GM23338 (cell line): ENCODE data around the gene MUC5AC. TPM values are rescaled to one million over a fixed set of nuclear protein-coding genes. Genes with fewer than 3 reads are reported as not detected.
A peak's percentile ranks its signal among the peaks of the same experiment; 100 is the strongest.

ENCODE experiments used
- ATAC-seq: fragments of 200-7000 bp; cut with Tn5 transposase; 3 replicates; pipeline ENCODE4 v1.9.1; 2020
- DNase-seq: peaks from one replicate; pipeline ENCODE4 v3.0.0-alpha.2; 2015; ENCODE audit warnings: low spot score
- H2AFZ ChIP-seq: fragments of 200-600 bp; sonication (generic); 2 replicates; pipeline ENCODE4 v1.8.0; 2016; ENCODE audit warnings: antibody characterized with exemption, mild to moderate bottlenecking, moderate library complexity
- H3F3A ChIP-seq: fragments of 200-600 bp; sonication (generic); replicated peaks from 2 replicates; pipeline ENCODE4 v1.8.0; 2017; ENCODE audit warnings: antibody characterized with exemption, mixed run types, low read depth
- H3K27ac ChIP-seq: fragments of 200-600 bp; sonication (generic); 2 replicates; pipeline ENCODE4 v1.6.1; 2016; ENCODE audit warnings: low read depth
- H3K27me3 ChIP-seq: fragments of 200-600 bp; sonication (generic); 2 replicates; pipeline ENCODE4 v1.8.0; 2016; ENCODE audit warnings: mild to moderate bottlenecking, mixed run types, moderate library complexity; ENCODE audit not compliant: insufficient read depth
- H3K36me3 ChIP-seq: fragments of 200-600 bp; sonication (generic); 2 replicates; pipeline ENCODE4 v1.8.0; 2016; ENCODE audit warnings: mild to moderate bottlenecking; ENCODE audit not compliant: insufficient read depth
- H3K4me1 ChIP-seq: fragments of 200-600 bp; sonication (generic); 2 replicates; pipeline ENCODE4 v1.8.0; 2016; ENCODE audit warnings: mild to moderate bottlenecking, moderate library complexity; ENCODE audit not compliant: insufficient read depth
- H3K4me2 ChIP-seq: fragments of 200-600 bp; sonication (generic); 2 replicates; pipeline ENCODE4 v1.7.1; 2017; ENCODE audit warnings: mixed run types
- H3K4me3 ChIP-seq: fragments of 200-600 bp; sonication (generic); 2 replicates; pipeline ENCODE4 v1.6.1; 2016; ENCODE audit warnings: mixed run types
- H3K79me2 ChIP-seq: fragments of 200-600 bp; sonication (generic); replicated peaks from 2 replicates; pipeline ENCODE4 v1.8.0; 2017; ENCODE audit warnings: mild to moderate bottlenecking; ENCODE audit not compliant: insufficient read depth
- H3K9me2 ChIP-seq: fragments of 200-600 bp; sonication (generic); 2 replicates; pipeline ENCODE4 v1.8.0; 2017; ENCODE audit not compliant: insufficient read depth
- H4K20me1 ChIP-seq: fragments of 200-600 bp; sonication (generic); replicated peaks from 2 replicates; pipeline ENCODE4 v1.8.0; 2017; ENCODE audit warnings: mild to moderate bottlenecking; ENCODE audit not compliant: insufficient read depth
- H3K27ac Mint-ChIP-seq: 2 replicates; pipeline ENCODE4 v1.8.0; 2020; ENCODE audit warnings: inconsistent platforms, mild to moderate bottlenecking, moderate library complexity, mixed read lengths
- H3K27me3 Mint-ChIP-seq: 3 replicates; pipeline ENCODE4 v1.8.0; 2022; ENCODE audit warnings: low read depth, mild to moderate bottlenecking, moderate library complexity, mixed read lengths, inconsistent platforms; ENCODE audit not compliant: insufficient read depth, poor library complexity
- H3K36me3 Mint-ChIP-seq: 3 replicates; pipeline ENCODE4 v1.8.0; 2021; ENCODE audit warnings: low read depth, mild to moderate bottlenecking, inconsistent platforms, moderate library complexity, mixed read lengths
- H3K4me1 Mint-ChIP-seq: 3 replicates; pipeline ENCODE4 v1.8.0; 2020; ENCODE audit warnings: mild to moderate bottlenecking, inconsistent platforms, mixed read lengths
- H3K4me3 Mint-ChIP-seq: 3 replicates; pipeline ENCODE4 v1.8.0; 2021; ENCODE audit warnings: moderate library complexity, mild to moderate bottlenecking, inconsistent platforms, mixed read lengths
- H3K9me3 Mint-ChIP-seq: 3 replicates; pipeline ENCODE4 v1.8.0; 2020; ENCODE audit warnings: moderate library complexity, mild to moderate bottlenecking, inconsistent platforms, mixed read lengths
- ZNF114 ChIP-seq: fragments of 250-450 bp; sonication (Bioruptor Pico); IDR thresholded peaks from 2 replicates; pipeline ENCODE4 v1.5.0; 2020; ENCODE audit warnings: mild to moderate bottlenecking, moderate library complexity
- polyA plus RNA-seq: library from polyadenylated mRNA; unstranded; fragments of >200 nt; fragmentation: Nextera tagmentation; extraction: Ambion mirVana; gene quantifications from 2 replicates; pipeline ENCODE4 v1.2.1, GENCODE V29; 2016
- total RNA-seq: library from RNA; depleted of rRNA; stranded (reverse); fragments of >200 nt; shearing (Covaris generic); gene quantifications from 2 replicates; pipeline ENCODE4 v1.2.3, GENCODE V29; 2014
- TF ChIP-seq, protein P1 (sequence below): fragments of 250-450 bp; sonication (Bioruptor Pico); IDR thresholded peaks from 2 replicates; pipeline ENCODE4 v1.5.0; 2020; ENCODE audit warnings: mild to moderate bottlenecking, moderate library complexity
- TF ChIP-seq, protein P2 (sequence below): IDR thresholded peaks from 2 replicates; pipeline ENCODE4 v1.6.1; 2016; ENCODE audit warnings: antibody characterized with exemption
- TF ChIP-seq, protein P3 (sequence below), 2 experiments: fragments of 200-600 bp in 1 of 2; sonication (generic) in 1 of 2; conservative IDR thresholded peaks; 2 replicates each; pipeline versions ENCODE4 v1.5.1 to v1.6.1; 2016 to 2017; ENCODE audit warnings: antibody characterized with exemption in 2 of 2, low read depth in 2 of 2, mild to moderate bottlenecking in 2 of 2, moderate library complexity in 1 of 2

The MUC5AC gene
- total and polyA plus RNA-seq, 2 experiments from 2014 or later = not detected

DNA sequence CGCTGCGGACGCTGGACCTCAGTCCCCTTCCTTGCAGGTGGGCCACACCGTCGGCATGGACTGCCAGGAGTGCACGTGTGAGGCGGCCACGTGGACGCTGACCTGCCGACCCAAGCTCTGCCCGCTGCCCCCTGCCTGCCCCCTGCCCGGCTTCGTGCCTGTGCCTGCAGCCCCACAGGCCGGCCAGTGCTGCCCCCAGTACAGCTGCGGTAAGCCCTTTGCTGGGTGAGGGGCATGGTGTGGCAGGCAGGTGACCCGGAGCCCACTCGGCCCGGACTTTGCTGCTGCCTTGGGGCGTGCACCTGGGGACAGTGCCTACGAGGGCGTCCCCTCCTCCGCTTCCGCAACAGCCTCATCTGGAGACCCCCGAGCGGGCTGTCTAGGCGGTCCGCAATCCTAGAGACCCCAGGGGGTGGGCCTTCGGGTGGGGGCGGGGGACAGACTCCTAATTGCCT lies 39.7 kb downstream of the MUC5AC start (continued):
- TF ChIP-seq, protein P1, sequence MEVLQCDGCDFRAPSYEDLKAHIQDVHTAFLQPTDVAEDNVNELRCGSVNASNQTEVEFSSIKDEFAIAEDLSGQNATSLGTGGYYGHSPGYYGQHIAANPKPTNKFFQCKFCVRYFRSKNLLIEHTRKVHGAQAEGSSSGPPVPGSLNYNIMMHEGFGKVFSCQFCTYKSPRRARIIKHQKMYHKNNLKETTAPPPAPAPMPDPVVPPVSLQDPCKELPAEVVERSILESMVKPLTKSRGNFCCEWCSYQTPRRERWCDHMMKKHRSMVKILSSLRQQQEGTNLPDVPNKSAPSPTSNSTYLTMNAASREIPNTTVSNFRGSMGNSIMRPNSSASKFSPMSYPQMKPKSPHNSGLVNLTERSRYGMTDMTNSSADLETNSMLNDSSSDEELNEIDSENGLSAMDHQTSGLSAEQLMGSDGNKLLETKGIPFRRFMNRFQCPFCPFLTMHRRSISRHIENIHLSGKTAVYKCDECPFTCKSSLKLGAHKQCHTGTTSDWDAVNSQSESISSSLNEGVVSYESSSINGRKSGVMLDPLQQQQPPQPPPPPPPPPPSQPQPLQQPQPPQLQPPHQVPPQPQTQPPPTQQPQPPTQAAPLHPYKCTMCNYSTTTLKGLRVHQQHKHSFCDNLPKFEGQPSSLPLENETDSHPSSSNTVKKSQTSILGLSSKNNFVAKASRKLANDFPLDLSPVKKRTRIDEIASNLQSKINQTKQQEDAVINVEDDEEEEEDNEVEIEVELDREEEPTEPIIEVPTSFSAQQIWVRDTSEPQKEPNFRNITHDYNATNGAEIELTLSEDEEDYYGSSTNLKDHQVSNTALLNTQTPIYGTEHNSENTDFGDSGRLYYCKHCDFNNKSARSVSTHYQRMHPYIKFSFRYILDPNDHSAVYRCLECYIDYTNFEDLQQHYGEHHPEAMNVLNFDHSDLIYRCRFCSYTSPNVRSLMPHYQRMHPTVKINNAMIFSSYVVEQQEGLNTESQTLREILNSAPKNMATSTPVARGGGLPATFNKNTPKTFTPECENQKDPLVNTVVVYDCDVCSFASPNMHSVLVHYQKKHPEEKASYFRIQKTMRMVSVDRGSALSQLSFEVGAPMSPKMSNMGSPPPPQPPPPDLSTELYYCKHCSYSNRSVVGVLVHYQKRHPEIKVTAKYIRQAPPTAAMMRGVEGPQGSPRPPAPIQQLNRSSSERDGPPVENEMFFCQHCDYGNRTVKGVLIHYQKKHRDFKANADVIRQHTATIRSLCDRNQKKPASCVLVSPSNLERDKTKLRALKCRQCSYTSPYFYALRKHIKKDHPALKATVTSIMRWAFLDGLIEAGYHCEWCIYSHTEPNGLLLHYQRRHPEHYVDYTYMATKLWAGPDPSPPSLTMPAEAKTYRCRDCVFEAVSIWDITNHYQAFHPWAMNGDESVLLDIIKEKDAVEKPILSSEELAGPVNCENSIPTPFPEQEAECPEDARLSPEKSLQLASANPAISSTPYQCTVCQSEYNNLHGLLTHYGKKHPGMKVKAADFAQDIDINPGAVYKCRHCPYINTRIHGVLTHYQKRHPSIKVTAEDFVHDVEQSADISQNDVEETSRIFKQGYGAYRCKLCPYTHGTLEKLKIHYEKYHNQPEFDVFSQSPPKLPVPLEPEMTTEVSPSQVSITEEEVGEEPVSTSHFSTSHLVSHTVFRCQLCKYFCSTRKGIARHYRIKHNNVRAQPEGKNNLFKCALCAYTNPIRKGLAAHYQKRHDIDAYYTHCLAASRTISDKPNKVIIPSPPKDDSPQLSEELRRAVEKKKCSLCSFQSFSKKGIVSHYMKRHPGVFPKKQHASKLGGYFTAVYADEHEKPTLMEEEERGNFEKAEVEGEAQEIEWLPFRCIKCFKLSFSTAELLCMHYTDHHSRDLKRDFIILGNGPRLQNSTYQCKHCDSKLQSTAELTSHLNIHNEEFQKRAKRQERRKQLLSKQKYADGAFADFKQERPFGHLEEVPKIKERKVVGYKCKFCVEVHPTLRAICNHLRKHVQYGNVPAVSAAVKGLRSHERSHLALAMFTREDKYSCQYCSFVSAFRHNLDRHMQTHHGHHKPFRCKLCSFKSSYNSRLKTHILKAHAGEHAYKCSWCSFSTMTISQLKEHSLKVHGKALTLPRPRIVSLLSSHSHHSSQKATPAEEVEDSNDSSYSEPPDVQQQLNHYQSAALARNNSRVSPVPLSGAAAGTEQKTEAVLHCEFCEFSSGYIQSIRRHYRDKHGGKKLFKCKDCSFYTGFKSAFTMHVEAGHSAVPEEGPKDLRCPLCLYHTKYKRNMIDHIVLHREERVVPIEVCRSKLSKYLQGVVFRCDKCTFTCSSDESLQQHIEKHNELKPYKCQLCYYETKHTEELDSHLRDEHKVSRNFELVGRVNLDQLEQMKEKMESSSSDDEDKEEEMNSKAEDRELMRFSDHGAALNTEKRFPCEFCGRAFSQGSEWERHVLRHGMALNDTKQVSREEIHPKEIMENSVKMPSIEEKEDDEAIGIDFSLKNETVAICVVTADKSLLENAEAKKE (CRISPR knock-in tag) = no peak

DNA sequence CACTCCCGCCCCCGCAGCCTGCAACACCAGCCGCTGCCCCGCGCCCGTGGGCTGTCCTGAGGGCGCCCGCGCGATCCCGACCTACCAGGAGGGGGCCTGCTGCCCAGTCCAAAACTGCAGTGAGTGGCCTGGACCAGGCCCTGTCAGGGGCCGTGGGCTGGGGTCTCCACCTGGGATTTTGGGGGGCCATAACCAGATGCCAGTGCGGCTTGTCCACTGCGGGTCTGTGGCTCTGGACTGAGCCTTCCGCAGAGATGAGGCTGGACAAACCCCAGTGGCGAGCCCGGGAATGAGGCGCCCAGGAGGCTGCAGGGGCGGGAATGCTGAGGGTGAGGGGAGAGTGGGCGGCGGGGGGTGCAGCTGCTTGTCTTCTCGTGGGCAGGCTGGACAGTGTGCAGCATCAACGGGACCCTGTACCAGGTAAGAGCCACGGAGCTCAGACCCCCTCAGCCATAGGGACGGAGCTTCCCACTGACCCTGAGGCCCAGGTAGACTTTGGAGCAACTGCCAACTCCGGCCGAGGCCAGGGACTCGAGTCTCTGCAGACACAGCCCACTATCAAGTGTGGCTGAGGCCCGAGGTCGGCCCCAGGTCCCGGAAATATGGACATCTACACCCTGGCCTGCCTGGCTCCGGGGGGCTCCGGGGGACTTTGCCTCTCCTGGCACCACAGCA lies 40.3 kb downstream of the MUC5AC start:
- Mint-ChIP-seq H3K4me3 (no peak overlapping the region), H3K36me3 (no peaks in the 10 kb centered on the region), H3K4me1 (no peaks in the 10 kb centered on the region), H3K9me3 (no peaks in the 10 kb centered on the region; the same call in 2 of the 3 replicates), H3K27ac (no peak overlapping the region), H3K27me3 (peaks cover 6% of the 10 kb centered on the region)
- no peak for TF ChIP-seq ZNF114
- TF ChIP-seq, protein P2, sequence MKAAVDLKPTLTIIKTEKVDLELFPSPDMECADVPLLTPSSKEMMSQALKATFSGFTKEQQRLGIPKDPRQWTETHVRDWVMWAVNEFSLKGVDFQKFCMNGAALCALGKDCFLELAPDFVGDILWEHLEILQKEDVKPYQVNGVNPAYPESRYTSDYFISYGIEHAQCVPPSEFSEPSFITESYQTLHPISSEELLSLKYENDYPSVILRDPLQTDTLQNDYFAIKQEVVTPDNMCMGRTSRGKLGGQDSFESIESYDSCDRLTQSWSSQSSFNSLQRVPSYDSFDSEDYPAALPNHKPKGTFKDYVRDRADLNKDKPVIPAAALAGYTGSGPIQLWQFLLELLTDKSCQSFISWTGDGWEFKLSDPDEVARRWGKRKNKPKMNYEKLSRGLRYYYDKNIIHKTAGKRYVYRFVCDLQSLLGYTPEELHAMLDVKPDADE = no peak
- TF ChIP-seq, protein P3, sequence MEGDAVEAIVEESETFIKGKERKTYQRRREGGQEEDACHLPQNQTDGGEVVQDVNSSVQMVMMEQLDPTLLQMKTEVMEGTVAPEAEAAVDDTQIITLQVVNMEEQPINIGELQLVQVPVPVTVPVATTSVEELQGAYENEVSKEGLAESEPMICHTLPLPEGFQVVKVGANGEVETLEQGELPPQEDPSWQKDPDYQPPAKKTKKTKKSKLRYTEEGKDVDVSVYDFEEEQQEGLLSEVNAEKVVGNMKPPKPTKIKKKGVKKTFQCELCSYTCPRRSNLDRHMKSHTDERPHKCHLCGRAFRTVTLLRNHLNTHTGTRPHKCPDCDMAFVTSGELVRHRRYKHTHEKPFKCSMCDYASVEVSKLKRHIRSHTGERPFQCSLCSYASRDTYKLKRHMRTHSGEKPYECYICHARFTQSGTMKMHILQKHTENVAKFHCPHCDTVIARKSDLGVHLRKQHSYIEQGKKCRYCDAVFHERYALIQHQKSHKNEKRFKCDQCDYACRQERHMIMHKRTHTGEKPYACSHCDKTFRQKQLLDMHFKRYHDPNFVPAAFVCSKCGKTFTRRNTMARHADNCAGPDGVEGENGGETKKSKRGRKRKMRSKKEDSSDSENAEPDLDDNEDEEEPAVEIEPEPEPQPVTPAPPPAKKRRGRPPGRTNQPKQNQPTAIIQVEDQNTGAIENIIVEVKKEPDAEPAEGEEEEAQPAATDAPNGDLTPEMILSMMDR (conservative IDR thresholded peaks at IDR 0.05; ENCODE audit: low read depth in 2 of 2) = peak; percentile 33 to 36
- Histone ChIP-seq H3K79me2 (no peaks in the 10 kb centered on the region), H3K9me2 (no peaks in the 10 kb centered on the region), H3K27ac (no peak overlapping the region), H3F3A (no peaks in the 10 kb centered on the region), H3K4me1 (no peaks in the 10 kb centered on the region), H3K4me3 (no peak overlapping the region), H2AFZ (no peak overlapping the region), H3K27me3 (no peaks in the 10 kb centered on the region), H4K20me1 (no peaks in the 10 kb centered on the region), H3K4me2 (no peak overlapping the region), H3K36me3 (no peaks in the 10 kb centered on the region)
- DNase-seq = peak; percentile 55
- ATAC-seq = peak; percentile 74
